RPMI7951 (cell line): Measurements from ENCODE around the gene NFE2. TPM values are rescaled to one million over a fixed set of nuclear protein-coding genes. Genes with fewer than 3 reads are reported as not detected.
"Not testable (repeated sequence)": the region's sequence is repeated elsewhere in the genome, so short reads cannot be mapped to it uniquely, and the experiment has no call there.

ENCODE experiments used
- DNase-seq: peaks from one replicate; pipeline ENCODE4 v3.0.0-alpha.2; 2012; ENCODE audit warnings: low read depth
- total RNA-seq: library from RNA; depleted of rRNA; stranded (reverse); fragments of >200 nt; shearing (Covaris generic); gene quantifications from 2 replicates; pipeline ENCODE4 v1.2.3, GENCODE V29; 2014

Gene NFE2
- total RNA-seq, 1 experiment from 2014 or later: 0.48 TPM

GRCh38 chr12:54284070-54284780 lies 16.6 kb downstream of the NFE2 start:
- DNase-seq: not testable (repeated sequence)

- no peak for DNase-seq
Observed at GRCh38 chr12:54282949-54283593, 17.7 kb downstream of the NFE2 start.

GRCh38 chr12:54281694-54282093 lies 19.1 kb downstream of the NFE2 start:
- not testable (repeated sequence) for DNase-seq

GRCh38 chr12:54281261-54281638 lies 19.6 kb downstream of the NFE2 start:
- DNase-seq: not testable (repeated sequence)

GRCh38 chr12:54280468-54281260 lies 20.2 kb downstream of the NFE2 start, which contains the start of gene HNRNPA1:
Gene HNRNPA1 (plus strand): TSS chr12:54280726. CDS start chr12:54280808, 82 bp downstream.
- peak; percentile 99 for DNase-seq

GRCh38 chr12:54279632-54280467 lies 21.0 kb downstream of the NFE2 start, which contains the start of gene CBX5:
Gene CBX5 (minus strand): TSS chr12:54280122. CDS start chr12:54257650, 22,472 bp downstream.
- peak; percentile 100 for DNase-seq

- DNase-seq: no peak
Observed at GRCh38 chr12:54279227-54279631, 21.6 kb downstream of the NFE2 start.

GRCh38 chr12:54277823-54278276 lies 23.0 kb downstream of the NFE2 start:
- peak; percentile 47 for DNase-seq

GRCh38 chr12:54276368-54276767 lies 24.4 kb downstream of the NFE2 start:
- no peak for DNase-seq

- no peak for DNase-seq
Observed at GRCh38 chr12:54273981-54274380, 26.8 kb downstream of the NFE2 start.

GRCh38 chr12:54272214-54272613 lies 28.6 kb downstream of the NFE2 start:
- no peak for DNase-seq

GRCh38 chr12:54270345-54270744 lies 30.5 kb downstream of the NFE2 start:
- no peak for DNase-seq

- no peak for DNase-seq
Observed at GRCh38 chr12:54266852-54267251, 34.0 kb downstream of the NFE2 start.

- DNase-seq: no peak
Observed at GRCh38 chr12:54265364-54265812, 35.4 kb downstream of the NFE2 start.

- DNase-seq: peak; percentile 59
Observed at GRCh38 chr12:54262403-54262925, 38.4 kb downstream of the NFE2 start.

- no peak for DNase-seq
Observed at GRCh38 chr12:54261815-54262402, 38.9 kb downstream of the NFE2 start.

- peak; percentile 87 for DNase-seq
Observed at GRCh38 chr12:54259194-54260011, 41.4 kb downstream of the NFE2 start.

GRCh38 chr12:54258201-54258681 lies 42.6 kb downstream of the NFE2 start:
- peak; percentile 39 for DNase-seq

GRCh38 chr12:54257332-54257731 lies 43.5 kb downstream of the NFE2 start:
- no peak for DNase-seq

- DNase-seq: no peak
Observed at GRCh38 chr12:54253240-54253639, 47.6 kb downstream of the NFE2 start.
